Stimulated activated memory B cell treated with anti-CD40 and anti-IgM and Interleukin-4, amounts not matched to agents 10 μg/mL and 1 μg/mL and 100 μg/mL, for 72 hours (primary cell): ENCODE data around the gene RERE.
"Not testable (repeated sequence)": the region's sequence is repeated elsewhere in the genome, so short reads cannot be mapped to it uniquely, and the experiment has no call there.

Experiments used
- ATAC-seq: fragments of 150-1000 bp; cut with Tn5 transposase; 2 replicates; pipeline ENCODE4 v1.10.0; 2021
- H3K27ac Mint-ChIP-seq: one replicate; pipeline ENCODE4 v1.8.0; 2022; ENCODE audit warnings: mild to moderate bottlenecking, mixed read lengths
- H3K27me3 Mint-ChIP-seq: one replicate; pipeline ENCODE4 v1.8.0; 2022; ENCODE audit warnings: mixed read lengths
- H3K36me3 Mint-ChIP-seq: one replicate; pipeline ENCODE4 v1.8.0; 2022; ENCODE audit warnings: mixed read lengths
- H3K4me1 Mint-ChIP-seq: one replicate; pipeline ENCODE4 v1.8.0; 2022; ENCODE audit warnings: mixed read lengths
- H3K4me3 Mint-ChIP-seq: one replicate; pipeline ENCODE4 v1.8.0; 2022; ENCODE audit warnings: mild to moderate bottlenecking, moderate library complexity, mixed read lengths
- H3K9me3 Mint-ChIP-seq: one replicate; pipeline ENCODE4 v1.8.0; 2022; ENCODE audit warnings: mixed read lengths

RERE gene

DNA sequence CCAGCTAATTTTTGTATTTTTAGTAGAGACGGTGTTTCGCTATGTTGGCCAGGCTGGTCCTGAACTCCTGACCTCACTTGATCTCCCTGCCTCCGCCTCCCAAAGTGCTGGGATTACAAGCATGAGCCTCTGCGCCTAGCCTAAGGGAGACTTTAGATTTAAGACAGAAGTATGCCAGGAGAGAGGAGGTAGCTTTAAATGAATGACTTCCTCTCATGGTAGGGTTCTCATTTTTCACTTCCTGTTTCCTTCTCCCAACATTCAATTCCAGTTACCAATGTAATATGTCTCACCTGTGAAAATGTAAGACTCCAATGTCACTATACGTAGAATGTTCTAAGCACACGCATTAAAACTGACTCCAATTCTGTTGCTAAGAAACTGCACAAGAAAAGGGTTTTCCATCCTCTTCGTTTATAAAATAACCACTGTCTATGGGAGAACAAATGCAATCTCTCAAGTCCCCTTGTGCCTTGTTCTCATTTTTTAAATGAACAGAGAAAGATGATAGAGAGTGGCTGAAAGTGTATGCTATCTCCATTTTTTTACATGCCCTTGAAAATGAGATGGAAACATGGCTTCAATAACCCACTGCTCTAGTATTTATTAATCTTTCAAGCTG, 359.6 kb downstream of the RERE start:
- H3K27ac Mint-ChIP-seq, result peak overlapping the region; percentile 5
- no peak overlapping the region for H3K4me3 Mint-ChIP-seq

DNA sequence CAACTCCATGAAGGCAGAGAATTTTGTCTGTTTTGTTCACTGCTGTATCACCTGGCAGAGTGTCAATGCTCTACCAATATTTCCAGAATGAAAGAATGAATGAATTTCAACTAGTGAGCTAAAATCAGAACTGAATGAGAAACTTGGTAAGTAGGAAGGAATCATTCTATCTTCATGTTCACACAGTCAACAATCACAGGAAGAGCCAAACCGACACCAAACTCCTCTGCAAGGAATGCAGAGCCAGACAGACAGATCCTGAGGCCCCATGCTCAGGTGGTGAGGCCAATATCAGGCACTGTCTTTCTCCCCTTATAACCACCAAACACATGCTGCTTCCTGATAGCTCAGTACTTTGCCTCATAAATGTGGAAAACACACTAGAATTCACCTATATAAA, 360.4 kb downstream of the RERE start:
- ATAC-seq, result no peak
- Mint-ChIP-seq H3K27ac (peak overlapping the region; percentile 29), H3K4me1 (peaks cover 31% of the 10 kb centered on the region), H3K36me3 (peaks cover 15% of the 10 kb centered on the region), H3K27me3 (no peaks in the 10 kb centered on the region), H3K4me3 (no peak overlapping the region), H3K9me3 (no peaks in the 10 kb centered on the region)

More for the DNA sequence above, 359.6 kb downstream of the RERE start:
- ATAC-seq, result no peak
- peaks cover 31% of the 10 kb centered on the region for H3K4me1 Mint-ChIP-seq
- H3K9me3 Mint-ChIP-seq, result no peaks in the 10 kb centered on the region
- peaks cover 20% of the 10 kb centered on the region for H3K36me3 Mint-ChIP-seq
- H3K27me3 Mint-ChIP-seq, result no peaks in the 10 kb centered on the region

DNA sequence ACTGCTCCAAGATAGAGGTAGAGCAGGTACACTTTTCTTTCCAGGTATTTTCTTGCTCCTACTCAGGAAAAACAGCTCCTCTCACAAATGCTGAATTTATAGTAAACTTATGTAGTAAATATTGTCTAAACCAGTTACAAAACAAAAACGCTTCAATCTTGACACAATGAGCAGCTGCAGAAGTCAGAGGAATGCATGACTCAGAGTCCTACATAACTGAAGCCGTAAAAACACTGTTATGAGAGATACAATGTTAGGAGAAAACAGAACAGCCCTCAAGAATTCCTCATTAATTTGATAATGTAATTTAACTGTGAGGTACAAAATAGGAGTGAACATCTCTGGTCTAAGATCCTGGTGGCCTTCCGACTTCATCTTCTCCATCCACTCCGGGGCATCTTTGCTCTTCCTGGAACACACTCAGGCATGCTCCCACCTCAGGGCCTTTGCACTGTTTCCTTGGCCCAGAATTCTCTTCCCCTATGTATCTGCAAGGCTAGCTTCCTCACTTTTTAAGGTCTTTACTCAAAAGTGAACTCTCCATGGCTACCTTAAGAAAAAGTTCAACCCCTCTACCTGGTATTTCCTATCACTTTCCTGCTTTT, 361.0 kb downstream of the RERE start:
- H3K27ac Mint-ChIP-seq, result peak overlapping the region; percentile 29
- H3K36me3 Mint-ChIP-seq, result peaks cover 9% of the 10 kb centered on the region
- H3K4me3 Mint-ChIP-seq, result no peak overlapping the region
- ATAC-seq, result no peak
- H3K9me3 Mint-ChIP-seq, result no peaks in the 10 kb centered on the region
- no peaks in the 10 kb centered on the region for H3K27me3 Mint-ChIP-seq
- H3K4me1 Mint-ChIP-seq, result peaks cover 28% of the 10 kb centered on the region

DNA sequence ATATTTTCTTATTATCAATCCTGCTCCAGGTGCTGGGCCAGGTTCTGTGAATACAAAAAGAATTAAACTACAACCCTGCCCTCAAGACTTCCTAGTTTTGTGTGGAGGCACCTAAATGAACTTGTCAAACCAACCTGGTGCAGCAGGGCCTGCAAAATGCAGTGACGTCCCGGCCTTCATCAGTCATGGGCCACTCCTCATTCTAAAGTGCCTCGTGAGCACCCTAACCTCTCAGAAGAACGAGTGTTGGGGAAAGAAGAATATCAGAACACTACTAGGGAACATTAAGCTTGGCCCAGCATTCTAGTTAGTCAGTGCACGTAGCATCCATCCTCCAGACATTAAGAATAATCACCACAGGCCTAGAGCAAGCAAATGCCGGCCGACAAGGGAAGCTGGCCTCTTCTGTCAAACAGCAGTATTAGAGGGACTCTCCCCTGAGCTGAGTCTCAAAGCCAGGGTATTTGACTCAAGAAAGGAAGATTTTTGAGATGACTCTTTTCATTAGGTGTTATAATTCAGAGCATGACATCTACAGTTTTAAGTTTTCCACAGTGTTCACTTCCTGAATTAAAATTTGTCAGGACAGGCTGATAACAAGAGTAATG, 361.6 kb downstream of the RERE start:
- H3K27me3 Mint-ChIP-seq, result no peaks in the 10 kb centered on the region
- H3K36me3 Mint-ChIP-seq, result peaks cover 8% of the 10 kb centered on the region
- peaks cover 26% of the 10 kb centered on the region for H3K4me1 Mint-ChIP-seq
- peak overlapping the region; percentile 29 for H3K27ac Mint-ChIP-seq
- H3K4me3 Mint-ChIP-seq, result no peak overlapping the region
- no peak for ATAC-seq
- no peaks in the 10 kb centered on the region for H3K9me3 Mint-ChIP-seq

DNA sequence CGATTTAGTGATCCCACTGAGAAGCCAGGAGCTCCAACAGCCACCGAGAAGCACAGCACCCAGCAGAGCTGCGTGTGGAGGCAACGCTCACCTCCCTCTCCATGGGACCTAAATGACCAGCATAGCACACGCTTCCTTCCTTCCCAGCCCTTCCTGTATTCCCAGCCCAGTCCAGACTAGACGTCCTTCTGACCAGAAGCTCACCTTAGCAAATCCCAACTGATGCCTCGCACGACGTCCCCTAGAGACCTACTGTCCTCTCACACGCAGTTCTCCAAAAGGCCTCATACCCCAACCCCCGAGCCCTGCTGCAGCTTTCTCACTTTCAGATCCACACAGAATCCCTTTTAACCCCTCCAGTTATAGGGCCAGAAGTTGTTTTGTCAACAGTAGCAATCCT, 367.1 kb downstream of the RERE start:
- H3K4me3 Mint-ChIP-seq, result no peak overlapping the region
- H3K4me1 Mint-ChIP-seq, result no peaks in the 10 kb centered on the region
- H3K36me3 Mint-ChIP-seq, result peaks cover 21% of the 10 kb centered on the region
- no peaks in the 10 kb centered on the region for H3K9me3 Mint-ChIP-seq
- ATAC-seq, result no peak
- no peak overlapping the region for H3K27ac Mint-ChIP-seq
- no peaks in the 10 kb centered on the region for H3K27me3 Mint-ChIP-seq

DNA sequence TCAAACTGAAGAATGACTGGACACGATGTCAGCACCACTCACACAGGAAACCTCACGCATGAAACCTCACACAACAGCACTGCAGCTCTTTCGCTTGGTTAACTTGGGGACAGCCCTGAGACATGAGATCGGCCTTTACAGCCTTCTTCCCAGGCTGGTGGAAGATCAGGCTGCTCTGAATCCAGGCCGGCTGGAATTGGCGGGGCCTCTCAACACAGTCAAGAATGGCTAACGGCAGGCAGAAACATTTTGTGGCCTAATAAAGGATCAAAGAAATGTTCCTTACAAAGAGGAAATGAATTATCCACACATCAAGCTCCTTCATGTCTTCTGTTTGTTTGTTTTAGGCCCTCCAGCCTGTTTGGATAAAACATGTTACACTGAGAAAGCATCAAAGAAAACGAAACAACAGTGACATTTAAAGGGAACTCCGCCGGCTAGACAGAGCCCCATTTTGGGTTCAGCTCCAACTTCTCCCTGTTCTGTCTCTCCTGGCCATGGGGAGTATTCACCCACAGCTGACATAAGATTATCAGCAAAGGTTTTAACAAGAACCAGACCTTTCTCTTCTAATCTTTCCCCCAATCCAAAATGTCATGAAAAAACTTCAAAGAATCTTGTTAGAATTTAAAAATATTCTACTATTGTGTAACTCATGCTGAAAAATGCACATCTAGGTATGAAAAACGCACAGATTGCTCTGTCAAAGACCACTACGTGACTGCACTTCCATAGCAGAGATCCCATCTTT, 368.4 kb downstream of the RERE start:
- H3K36me3 Mint-ChIP-seq, result peaks cover 26% of the 10 kb centered on the region
- no peak for ATAC-seq
- H3K27ac Mint-ChIP-seq, result no peak overlapping the region
- H3K27me3 Mint-ChIP-seq, result no peaks in the 10 kb centered on the region
- no peaks in the 10 kb centered on the region for H3K4me1 Mint-ChIP-seq
- H3K9me3 Mint-ChIP-seq, result no peaks in the 10 kb centered on the region
- no peak overlapping the region for H3K4me3 Mint-ChIP-seq

DNA sequence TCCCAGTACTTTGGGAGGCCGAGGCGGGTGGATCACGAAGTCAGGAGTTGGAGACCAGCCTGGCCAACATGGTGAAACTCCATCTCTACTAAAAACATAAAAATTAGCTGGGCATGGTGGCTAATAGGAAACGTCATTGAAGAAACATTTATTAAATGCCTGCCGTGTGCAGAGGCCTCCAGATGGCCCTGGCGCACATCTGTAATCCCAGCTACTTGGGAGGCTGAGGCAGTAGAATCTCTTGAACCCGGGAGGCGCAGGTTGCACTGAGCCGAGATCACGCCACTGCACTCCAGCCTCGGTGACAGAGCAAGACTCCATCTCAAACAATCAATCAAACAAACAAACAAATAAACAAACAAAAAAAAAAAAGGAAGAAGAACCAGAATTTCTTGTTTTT, 368.9 kb downstream of the RERE start:
- not testable (repeated sequence) for H3K27ac Mint-ChIP-seq, H3K9me3 Mint-ChIP-seq, ATAC-seq, H3K4me1 Mint-ChIP-seq, H3K4me3 Mint-ChIP-seq, H3K27me3 Mint-ChIP-seq
- peaks cover 27% of the 10 kb centered on the region for H3K36me3 Mint-ChIP-seq

DNA sequence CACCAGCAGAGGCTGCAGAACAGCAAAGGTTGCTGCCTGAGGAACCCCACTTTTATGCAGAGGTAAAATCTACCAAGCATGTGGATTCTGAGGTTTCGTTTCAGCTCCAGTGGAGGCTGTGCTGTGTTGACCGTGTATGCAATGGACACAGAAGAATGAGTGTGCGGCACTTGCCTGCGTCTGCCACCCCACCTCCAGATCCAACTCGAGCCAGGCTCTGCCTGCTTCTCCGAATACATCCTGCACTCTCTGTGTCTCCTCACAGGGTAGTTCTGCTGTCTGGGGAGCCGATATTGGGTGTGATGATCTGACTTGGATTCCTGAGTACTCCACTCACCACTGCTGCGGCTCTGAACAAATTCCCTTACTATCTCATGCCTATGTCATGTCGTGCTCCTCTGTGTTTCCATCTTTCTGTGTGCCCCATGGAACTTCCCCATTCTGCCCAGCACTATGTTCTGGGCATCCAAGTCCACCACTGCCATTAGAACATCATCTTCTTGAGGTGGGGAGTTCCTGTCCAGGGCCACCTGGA, 369.8 kb downstream of the RERE start:
- H3K4me3 Mint-ChIP-seq, result no peak overlapping the region
- no peak for ATAC-seq
- no peak overlapping the region for H3K27ac Mint-ChIP-seq
- no peaks in the 10 kb centered on the region for H3K4me1 Mint-ChIP-seq
- no peaks in the 10 kb centered on the region for H3K9me3 Mint-ChIP-seq
- peaks cover 31% of the 10 kb centered on the region for H3K36me3 Mint-ChIP-seq
- no peaks in the 10 kb centered on the region for H3K27me3 Mint-ChIP-seq

DNA sequence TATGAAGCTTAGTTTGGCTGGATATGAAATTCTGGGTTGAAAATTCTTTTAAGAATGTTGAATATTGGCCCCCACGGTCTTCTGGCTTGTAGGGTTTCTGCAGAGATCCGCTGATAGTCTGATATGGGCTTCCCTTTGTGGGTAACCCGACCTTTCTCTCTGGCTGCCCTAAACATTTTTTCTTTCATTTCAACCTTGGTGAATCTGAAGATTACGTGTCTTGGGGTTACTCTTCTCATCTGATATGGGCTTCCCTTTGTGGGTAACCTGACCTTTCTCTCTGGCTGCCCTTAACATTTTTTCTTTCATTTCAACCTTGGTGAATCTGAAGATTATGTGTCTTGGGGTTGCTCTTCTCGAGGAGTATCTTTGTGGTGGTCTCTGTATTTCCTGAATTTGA, 371.3 kb downstream of the RERE start:
- H3K4me1 Mint-ChIP-seq, H3K9me3 Mint-ChIP-seq, H3K4me3 Mint-ChIP-seq, H3K27me3 Mint-ChIP-seq, ATAC-seq, H3K27ac Mint-ChIP-seq: not testable (repeated sequence)
- H3K36me3 Mint-ChIP-seq, result peaks cover 36% of the 10 kb centered on the region

DNA sequence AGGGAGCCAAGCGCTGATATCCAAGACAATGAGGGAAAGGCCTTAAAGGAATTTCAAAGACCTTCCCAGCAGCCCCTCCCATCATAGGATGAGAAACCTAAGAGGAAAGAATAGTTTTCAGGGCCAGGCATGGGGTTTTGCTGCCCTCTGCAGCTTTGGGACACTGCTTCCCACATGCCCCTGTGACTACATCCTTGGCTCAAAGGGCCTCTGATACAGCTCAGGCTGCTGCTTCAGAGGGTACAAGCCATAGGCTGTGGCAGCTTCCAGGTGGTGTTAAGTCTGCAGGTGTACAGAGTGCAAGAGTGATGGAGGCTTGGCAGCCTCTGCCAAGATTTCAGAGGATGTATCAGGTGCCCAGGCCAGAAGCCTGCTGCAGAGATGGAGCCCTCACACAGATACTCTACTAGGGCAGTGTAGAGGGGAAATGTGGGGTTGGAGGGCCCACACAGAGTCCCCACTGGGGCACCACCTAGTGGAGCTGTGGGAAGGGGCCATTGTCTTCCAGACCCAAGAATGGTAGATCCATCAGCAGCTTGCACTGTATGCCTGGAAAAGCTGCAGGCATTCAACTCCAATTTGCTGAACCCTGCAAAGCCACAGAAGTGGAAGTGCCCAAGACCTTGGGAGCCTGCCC, 373.8 kb downstream of the RERE start:
- Mint-ChIP-seq H3K27ac (no peak overlapping the region), H3K9me3 (no peaks in the 10 kb centered on the region), H3K27me3 (no peaks in the 10 kb centered on the region), H3K4me3 (no peak overlapping the region), H3K36me3 (peaks cover 33% of the 10 kb centered on the region), H3K4me1 (peaks cover 16% of the 10 kb centered on the region)
- no peak for ATAC-seq

DNA sequence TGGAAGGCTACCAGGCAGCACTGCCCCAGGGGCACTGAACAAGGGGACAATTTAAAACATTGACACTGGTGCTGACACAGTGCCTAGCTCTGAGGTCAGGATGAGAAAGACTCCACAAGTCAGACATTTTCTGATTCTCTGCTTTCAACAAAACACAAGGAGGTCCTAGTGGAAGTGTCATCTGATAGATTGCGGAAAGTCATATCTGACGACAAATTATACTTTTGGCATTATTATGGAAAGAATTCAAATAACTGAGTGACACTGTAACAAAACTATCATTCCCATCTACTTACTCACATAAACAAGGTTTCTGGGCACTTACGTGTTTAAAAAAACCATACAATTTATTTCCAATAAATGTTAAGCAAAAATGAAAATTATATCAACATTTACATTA, 376.0 kb downstream of the RERE start:
- Mint-ChIP-seq H3K27me3 (no peaks in the 10 kb centered on the region), H3K4me1 (peaks cover 20% of the 10 kb centered on the region), H3K36me3 (peaks cover 15% of the 10 kb centered on the region), H3K9me3 (no peaks in the 10 kb centered on the region), H3K4me3 (no peak overlapping the region), H3K27ac (no peak overlapping the region)
- ATAC-seq, result no peak

DNA sequence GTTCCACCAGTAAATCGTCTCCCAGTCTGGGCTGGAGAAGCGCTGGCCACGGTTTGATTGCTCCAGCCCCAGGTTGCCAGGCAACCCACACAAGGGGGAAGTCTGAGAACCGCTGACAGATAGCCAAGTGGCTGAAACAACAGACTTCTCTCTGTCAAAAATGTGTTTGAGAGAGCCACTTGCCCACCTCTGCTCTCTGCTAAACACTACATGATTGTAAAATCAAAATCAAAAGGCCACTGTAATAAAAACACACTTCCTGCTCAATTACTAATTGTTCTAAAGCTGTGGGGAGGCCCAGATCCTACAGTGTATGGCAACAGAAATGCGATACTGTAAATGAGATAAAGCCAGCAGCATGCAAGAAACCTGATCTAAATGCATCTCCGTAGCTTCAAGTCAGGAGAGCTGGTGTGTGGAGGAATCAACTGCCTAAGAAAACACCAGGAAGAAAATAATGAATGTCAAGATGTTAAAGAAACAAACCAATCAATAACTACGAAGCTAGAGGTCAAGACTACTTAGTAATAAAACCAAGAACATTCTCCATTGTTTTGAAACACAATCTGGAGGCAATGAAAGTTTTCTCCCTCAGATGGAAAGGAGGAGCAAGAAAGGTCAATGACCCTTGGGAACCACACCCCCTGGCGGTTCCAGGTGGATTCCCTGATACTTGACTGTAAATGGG, 378.3 kb downstream of the RERE start:
- ATAC-seq, result peak; percentile 86
- Mint-ChIP-seq H3K27ac (peak overlapping the region; percentile 22), H3K4me3 (no peak overlapping the region), H3K4me1 (peaks cover 33% of the 10 kb centered on the region), H3K9me3 (no peaks in the 10 kb centered on the region), H3K36me3 (peaks cover 10% of the 10 kb centered on the region), H3K27me3 (no peaks in the 10 kb centered on the region)

DNA sequence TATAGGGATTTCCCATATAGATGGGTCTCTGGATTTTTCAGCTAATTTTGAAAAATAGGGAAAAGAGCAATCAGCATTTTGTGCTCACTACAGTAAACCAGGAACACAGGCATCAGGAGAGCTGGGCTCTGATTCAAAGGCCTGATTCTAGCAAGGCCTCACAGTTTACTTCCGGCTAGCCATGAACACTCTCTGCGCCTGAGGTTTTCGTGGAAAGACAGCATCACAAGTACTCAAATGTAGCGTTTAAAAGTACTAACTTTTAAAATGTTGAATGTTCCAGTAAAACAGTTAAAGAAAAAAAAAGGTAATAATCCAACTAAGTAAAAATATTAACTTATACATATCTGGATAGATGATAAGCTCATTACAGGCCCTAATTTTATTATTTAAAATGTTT, 379.0 kb downstream of the RERE start:
- H3K27me3 Mint-ChIP-seq, result no peaks in the 10 kb centered on the region
- no peak for ATAC-seq
- no peaks in the 10 kb centered on the region for H3K9me3 Mint-ChIP-seq
- H3K27ac Mint-ChIP-seq, result peak overlapping the region; percentile 22
- no peak overlapping the region for H3K4me3 Mint-ChIP-seq
- H3K36me3 Mint-ChIP-seq, result peaks cover 9% of the 10 kb centered on the region
- peaks cover 33% of the 10 kb centered on the region for H3K4me1 Mint-ChIP-seq

DNA sequence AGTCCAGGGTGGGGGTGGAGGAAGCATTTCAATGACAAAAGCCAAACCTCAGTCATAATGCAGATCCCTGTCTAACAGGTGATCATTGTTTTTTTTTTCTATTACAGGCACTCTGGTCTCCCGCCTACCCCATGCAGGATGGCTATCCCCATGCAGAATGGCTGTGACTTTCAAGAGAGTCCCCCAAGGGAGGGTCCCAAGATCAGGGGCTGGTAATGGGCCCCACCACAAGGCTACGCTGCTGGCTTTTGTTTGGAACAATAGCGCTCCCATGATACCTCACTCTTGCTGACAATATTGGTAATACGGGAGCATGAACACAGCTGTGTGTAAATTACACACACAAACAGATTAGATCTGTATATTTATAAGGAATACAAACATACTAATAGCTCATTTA, 380.1 kb downstream of the RERE start:
- H3K4me3 Mint-ChIP-seq, result no peak overlapping the region
- H3K27me3 Mint-ChIP-seq, result no peaks in the 10 kb centered on the region
- H3K9me3 Mint-ChIP-seq, result no peaks in the 10 kb centered on the region
- peaks cover 35% of the 10 kb centered on the region for H3K4me1 Mint-ChIP-seq
- H3K27ac Mint-ChIP-seq, result no peak overlapping the region
- ATAC-seq, result no peak
- H3K36me3 Mint-ChIP-seq, result peaks cover 1% of the 10 kb centered on the region
